Embryonic facial prominence (tissue), 1 donor: ENCODE measurements around the gene NCMAP.

Experiments
- DNase-seq: peaks from one replicate; pipeline ENCODE4 v3.0.0-alpha.2; 2016; ENCODE audit errors: extremely low spot score

Gene NCMAP

DNA sequence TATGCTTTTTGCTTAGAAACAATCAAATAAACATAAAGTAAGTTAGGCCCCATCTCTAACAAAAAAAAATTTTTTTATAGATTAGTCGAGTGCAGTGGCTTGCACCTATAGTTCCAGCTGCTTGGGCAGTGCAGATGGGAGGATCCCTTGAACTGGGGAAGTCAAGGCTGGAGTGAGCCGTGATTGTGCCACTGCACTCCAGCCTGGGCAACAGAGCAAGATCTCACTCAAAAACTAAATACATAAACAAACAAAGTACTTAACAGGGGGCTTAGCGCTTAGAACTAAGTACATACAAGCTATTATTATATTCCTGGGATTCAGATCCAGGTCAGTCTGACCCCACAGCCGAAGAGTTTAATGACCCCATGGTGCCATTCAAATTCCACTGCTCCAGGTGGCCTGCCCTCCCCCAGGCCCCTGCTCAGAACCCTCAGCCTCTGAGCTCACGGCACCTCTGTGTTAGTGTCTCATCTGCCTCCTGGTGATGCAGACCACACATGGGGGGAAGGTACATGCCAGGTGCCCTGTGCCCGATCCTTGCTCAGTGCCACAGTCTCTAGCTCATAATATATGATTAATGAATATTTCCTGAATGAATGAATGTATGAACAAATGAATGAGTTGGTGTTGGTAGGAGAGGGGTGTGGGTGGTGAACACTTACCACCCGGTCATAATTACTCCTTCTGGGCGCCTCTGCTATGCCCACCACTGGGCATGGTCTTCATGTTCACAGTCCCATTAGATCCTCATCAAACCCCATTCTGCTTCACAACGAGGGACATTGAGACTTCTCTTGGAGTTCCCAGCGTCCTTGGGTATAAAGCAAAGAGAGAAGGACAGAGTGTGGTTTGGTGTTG is 14.6 kb downstream of the NCMAP start:
- DNase-seq: no peak

DNA sequence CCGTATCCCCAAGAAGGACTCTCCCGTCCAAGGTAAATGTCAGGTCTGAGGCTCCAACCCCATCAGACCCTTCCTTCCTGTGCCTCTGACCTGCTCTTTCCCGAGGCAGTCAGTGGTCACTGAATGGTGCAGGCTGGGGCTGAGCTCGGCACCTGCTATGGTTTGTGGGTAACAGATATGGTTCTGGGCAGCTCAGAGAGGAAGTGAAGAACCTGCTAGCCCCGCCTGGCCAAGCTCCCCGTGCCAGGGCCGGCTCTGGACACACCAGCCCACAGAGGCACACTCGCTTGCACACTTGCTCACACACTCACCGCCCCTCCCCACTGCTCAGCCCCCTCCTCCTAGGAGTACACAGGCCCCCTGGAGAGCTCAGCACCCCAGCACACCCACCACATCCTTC is 16.4 kb downstream of the NCMAP start:
- DNase-seq: no peak

- no peak for DNase-seq
Measured at GRCh38 chr1:24575905-24576587, 20.2 kb downstream of the NCMAP start.

DNA sequence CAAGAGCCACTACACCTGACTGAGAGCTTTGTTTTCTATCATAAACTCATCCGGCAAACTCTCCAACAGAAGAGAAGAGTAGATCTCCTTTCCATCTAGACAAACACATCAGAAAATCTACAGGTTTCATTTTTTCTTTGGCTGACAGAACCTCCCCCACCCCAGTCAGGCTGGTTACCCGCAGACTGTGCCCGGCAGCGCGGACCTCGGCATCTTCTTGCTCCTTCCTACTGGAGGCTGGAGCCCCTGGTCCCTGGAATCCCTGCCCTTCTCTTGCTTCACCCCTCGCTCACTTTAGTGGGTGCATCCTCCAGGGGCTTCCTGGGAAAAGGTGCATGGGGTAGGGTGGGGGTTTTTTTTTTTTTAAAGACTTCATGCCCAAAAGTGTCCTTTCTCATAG is 23.0 kb downstream of the NCMAP start:
- DNase-seq: no peak

DNA sequence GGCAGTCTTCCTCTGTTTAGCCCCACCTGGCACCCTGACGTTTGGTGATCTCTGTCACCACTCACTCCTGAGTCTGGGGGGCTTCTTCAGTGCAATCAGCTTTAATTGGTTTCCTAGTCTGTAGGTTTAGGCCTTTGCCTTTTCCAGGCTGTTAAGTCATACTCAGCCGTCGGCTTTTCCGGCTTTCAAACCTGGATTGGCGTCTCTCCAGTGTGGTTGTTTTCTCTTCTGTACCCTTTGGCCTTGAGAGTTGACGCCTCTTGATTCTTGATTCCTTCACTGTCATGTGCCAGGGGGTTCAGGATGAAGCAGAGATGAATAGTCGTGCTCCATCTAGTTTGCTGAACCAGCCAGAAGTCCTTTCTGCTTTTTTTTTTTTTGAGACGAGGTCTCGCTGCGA is 24.9 kb downstream of the NCMAP start:
- no peak for DNase-seq

DNA sequence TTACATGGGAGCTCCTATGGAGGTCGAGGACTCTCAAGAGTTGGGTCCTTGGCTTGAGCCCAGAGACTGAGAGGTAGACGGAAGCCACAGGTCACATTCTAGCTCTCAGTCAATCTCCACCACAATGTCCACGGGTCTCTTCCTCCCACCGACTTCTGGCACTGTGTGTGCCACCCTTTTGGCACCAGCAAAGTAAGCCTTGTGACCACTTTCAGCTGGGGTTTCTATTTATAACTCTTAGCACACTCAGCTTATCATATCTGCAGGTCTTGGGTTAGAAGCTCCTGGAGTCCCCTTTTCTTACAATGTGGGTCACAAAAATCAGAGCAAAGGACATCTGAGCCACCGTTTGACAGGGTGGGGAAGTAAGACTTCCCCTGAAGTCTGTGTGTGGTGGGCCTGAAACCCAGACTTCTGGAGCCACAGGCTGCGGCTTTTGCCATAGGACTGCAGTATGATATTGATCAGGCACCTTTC is 28.3 kb downstream of the NCMAP start:
- no peak for DNase-seq

DNA sequence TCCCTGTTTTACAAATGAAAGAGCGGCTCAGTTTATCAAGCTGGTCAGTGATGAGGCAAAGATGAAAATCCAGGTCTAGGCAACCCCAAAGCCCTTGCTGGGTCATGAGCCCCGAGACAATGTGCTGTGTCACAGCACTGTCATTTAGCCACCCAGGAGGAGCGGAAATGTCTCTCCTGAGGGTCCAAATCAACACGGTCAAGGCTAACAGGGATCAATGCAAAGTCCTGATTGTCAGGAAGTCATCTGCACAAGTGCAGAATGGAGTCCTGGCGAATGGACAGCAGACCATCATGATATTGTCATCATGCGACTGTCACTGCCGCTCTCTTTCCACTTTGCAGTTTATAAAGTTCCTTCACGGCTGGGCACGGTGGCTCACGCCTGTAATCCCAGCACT is 30.2 kb downstream of the NCMAP start:
- no peak for DNase-seq

GRCh38 chr1:24586970-24587820 is 31.3 kb downstream of the NCMAP start:
- no peak for DNase-seq

- no peak for DNase-seq
Measured at GRCh38 chr1:24588573-24588972, 32.7 kb downstream of the NCMAP start.

GRCh38 chr1:24589200-24589599 is 33.3 kb downstream of the NCMAP start:
- no peak for DNase-seq

- no peak for DNase-seq
Measured at GRCh38 chr1:24591781-24592180, 35.9 kb downstream of the NCMAP start.

- no peak for DNase-seq
Measured at GRCh38 chr1:24594328-24594598, 38.4 kb downstream of the NCMAP start.

GRCh38 chr1:24596401-24596880 is 40.6 kb downstream of the NCMAP start:
- DNase-seq: no peak

- no peak for DNase-seq
Measured at GRCh38 chr1:24599265-24599664, 43.4 kb downstream of the NCMAP start.

- no peak for DNase-seq
Measured at GRCh38 chr1:24600551-24600950, 44.7 kb downstream of the NCMAP start.

- DNase-seq: no peak
Measured at GRCh38 chr1:24605534-24606295, 49.8 kb downstream of the NCMAP start.

GRCh38 chr1:24606296-24606605 is 50.4 kb downstream of the NCMAP start:
- no peak for DNase-seq

- DNase-seq: no peak
Measured at GRCh38 chr1:24606621-24607020, 50.7 kb downstream of the NCMAP start.

GRCh38 chr1:24609949-24610517 is 54.1 kb downstream of the NCMAP start:
- no peak for DNase-seq

- DNase-seq: no peak
Measured at GRCh38 chr1:24619376-24619775, 63.5 kb downstream of the NCMAP start.

DNA sequence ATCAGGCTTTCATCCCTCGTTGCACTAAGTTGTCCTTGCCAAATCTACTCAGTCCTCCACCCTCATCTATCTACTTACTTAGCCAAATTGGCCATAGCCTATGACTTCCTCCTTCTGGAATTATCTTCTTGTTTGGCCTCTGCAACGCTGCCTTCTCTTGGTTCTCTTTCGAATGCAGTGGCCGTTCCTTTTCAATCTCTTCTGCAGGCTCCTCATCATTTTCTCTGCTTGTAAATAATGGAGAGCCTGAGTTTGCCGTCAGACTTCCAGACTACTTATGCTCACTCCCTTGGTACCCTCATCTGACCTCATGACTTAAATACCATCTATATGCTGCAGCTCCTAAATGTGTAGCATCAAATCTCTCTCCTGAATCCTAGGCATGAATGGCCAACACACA is 64.8 kb downstream of the NCMAP start:
- DNase-seq: no peak
